WTC11 (cell line): ENCODE results near the gene PROSER2.

Source experiments
- ATF1 ChIP-seq: sonication (generic); formaldehyde crosslinking; IDR thresholded peaks from 2 replicates; pipeline ENCODE4 v1.8.1; 2023; ENCODE audit warnings: mild to moderate bottlenecking, moderate library complexity, missing genetic modification reagents
- CBFB ChIP-seq: sonication (generic); formaldehyde crosslinking; IDR thresholded peaks from 2 replicates; pipeline ENCODE4 v1.8.1; 2022; ENCODE audit warnings: mild to moderate bottlenecking, low read depth, missing genetic modification reagents
- ELF4 ChIP-seq: sonication (generic); formaldehyde crosslinking; IDR thresholded peaks from 2 replicates; pipeline ENCODE4 v1.8.1; 2022; ENCODE audit warnings: low read depth, mild to moderate bottlenecking, moderate library complexity, missing genetic modification reagents
- ZNF121 ChIP-seq: sonication (generic); formaldehyde crosslinking; IDR thresholded peaks from 2 replicates; pipeline ENCODE4 v1.8.0; 2023; ENCODE audit warnings: missing genetic modification reagents
- TF ChIP-seq, protein P1 (sequence below): fragments of 200-600 bp; IDR thresholded peaks from 2 replicates; pipeline ENCODE4 v1.8.0; 2022; ENCODE audit warnings: antibody characterized with exemption
- TF ChIP-seq, protein P2 (sequence below): sonication (generic); formaldehyde crosslinking; IDR thresholded peaks from 2 replicates; pipeline ENCODE4 v1.8.1; 2022; ENCODE audit warnings: low read depth, missing genetic modification reagents, borderline replicate concordance
- TF ChIP-seq, protein P3 (sequence below): sonication (generic); formaldehyde crosslinking; IDR thresholded peaks from 2 replicates; pipeline ENCODE4 v1.8.0; 2022; ENCODE audit warnings: mild to moderate bottlenecking, missing genetic modification reagents
- TF ChIP-seq, protein P4 (sequence below): sonication (generic); formaldehyde crosslinking; IDR thresholded peaks from 2 replicates; pipeline ENCODE4 v1.8.0; 2023; ENCODE audit warnings: missing genetic modification reagents

DNA sequence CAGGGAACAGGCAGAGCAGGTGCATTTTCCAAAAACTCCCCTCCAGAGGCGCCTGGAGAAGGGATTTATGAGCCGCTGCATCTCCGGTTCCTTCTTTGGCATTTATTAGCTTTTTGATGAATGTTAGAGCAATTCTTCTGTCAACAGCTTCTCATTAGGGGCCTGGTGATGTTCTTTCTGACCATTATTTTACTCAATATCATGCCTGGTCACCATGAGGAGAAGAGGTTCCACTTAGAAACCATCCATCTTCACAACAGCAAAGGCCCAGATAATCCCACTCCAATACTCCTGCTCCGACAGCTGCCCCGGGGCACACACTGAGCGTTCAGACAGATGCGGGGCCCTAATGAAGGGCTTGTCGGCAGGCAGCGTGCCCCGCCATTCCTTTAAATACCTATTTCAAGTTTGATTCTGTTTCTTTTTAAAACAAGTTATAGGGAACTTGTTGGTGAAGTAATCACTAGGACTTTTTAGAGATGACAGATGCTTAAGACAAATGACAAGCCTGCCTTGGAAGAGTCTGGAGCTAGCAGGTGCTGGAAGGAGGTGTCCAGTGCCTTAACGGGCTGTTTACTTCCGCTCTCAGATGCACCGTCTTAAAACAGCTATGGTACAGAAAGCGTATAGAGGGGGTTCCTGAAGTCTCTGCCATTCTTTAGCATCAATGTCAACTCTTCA, 49.3 kb upstream of the PROSER2 start:
- TF ChIP-seq ELF4 (CRISPR knock-in tag) (no peak), CBFB (CRISPR knock-in tag) (no peak), ATF1 (CRISPR knock-in tag) (no peak), ZNF121 (CRISPR knock-in tag) (no peak)
- TF ChIP-seq, protein P1, sequence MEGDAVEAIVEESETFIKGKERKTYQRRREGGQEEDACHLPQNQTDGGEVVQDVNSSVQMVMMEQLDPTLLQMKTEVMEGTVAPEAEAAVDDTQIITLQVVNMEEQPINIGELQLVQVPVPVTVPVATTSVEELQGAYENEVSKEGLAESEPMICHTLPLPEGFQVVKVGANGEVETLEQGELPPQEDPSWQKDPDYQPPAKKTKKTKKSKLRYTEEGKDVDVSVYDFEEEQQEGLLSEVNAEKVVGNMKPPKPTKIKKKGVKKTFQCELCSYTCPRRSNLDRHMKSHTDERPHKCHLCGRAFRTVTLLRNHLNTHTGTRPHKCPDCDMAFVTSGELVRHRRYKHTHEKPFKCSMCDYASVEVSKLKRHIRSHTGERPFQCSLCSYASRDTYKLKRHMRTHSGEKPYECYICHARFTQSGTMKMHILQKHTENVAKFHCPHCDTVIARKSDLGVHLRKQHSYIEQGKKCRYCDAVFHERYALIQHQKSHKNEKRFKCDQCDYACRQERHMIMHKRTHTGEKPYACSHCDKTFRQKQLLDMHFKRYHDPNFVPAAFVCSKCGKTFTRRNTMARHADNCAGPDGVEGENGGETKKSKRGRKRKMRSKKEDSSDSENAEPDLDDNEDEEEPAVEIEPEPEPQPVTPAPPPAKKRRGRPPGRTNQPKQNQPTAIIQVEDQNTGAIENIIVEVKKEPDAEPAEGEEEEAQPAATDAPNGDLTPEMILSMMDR, result no peak
- TF ChIP-seq, protein P2, sequence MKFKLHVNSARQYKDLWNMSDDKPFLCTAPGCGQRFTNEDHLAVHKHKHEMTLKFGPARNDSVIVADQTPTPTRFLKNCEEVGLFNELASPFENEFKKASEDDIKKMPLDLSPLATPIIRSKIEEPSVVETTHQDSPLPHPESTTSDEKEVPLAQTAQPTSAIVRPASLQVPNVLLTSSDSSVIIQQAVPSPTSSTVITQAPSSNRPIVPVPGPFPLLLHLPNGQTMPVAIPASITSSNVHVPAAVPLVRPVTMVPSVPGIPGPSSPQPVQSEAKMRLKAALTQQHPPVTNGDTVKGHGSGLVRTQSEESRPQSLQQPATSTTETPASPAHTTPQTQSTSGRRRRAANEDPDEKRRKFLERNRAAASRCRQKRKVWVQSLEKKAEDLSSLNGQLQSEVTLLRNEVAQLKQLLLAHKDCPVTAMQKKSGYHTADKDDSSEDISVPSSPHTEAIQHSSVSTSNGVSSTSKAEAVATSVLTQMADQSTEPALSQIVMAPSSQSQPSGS (CRISPR knock-in tag), result no peak
- TF ChIP-seq, protein P3, sequence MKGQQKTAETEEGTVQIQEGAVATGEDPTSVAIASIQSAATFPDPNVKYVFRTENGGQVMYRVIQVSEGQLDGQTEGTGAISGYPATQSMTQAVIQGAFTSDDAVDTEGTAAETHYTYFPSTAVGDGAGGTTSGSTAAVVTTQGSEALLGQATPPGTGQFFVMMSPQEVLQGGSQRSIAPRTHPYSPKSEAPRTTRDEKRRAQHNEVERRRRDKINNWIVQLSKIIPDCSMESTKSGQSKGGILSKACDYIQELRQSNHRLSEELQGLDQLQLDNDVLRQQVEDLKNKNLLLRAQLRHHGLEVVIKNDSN (CRISPR knock-in tag), result no peak
- TF ChIP-seq, protein P4, sequence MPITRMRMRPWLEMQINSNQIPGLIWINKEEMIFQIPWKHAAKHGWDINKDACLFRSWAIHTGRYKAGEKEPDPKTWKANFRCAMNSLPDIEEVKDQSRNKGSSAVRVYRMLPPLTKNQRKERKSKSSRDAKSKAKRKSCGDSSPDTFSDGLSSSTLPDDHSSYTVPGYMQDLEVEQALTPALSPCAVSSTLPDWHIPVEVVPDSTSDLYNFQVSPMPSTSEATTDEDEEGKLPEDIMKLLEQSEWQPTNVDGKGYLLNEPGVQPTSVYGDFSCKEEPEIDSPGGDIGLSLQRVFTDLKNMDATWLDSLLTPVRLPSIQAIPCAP (CRISPR knock-in tag), result no peak
